Psoas muscle (tissue), 8 donors: ENCODE data around the gene CUEDC1. TPM values are rescaled to one million over a fixed set of nuclear protein-coding genes. Genes with fewer than 3 reads are reported as not detected.

Source experiments
- ATAC-seq, 4 donors: fragments of 200-7000 bp; cut with Tn5 transposase; one replicate each; pipeline ENCODE4 v1.9.1; 2020; ENCODE audit warnings: moderate library complexity in 3 of 4, mild to moderate bottlenecking in 2 of 4
- DNase-seq, 2 donors: peaks; one replicate each; pipeline ENCODE4 v3.0.0-alpha.2; 2020
- H3K27ac ChIP-seq: fragments of 200-600 bp; one replicate; pipeline ENCODE4 v1.8.0; 2022
- H3K27me3 ChIP-seq, 3 donors: fragments of 200-600 bp in 1 of 3; one replicate each; pipeline versions ENCODE4 v1.6.1 to v1.8.0; 2013 to 2022; ENCODE audit warnings: low read length in 2 of 3, mild to moderate bottlenecking in 2 of 3, moderate library complexity in 1 of 3; ENCODE audit not compliant: insufficient read depth in 3 of 3
- H3K36me3 ChIP-seq, 2 donors: fragments of 200-600 bp in 1 of 2; one replicate each; pipeline versions ENCODE4 v1.6.1 to v1.8.0; 2013 to 2022; ENCODE audit warnings: low read depth in 1 of 2, mild to moderate bottlenecking in 1 of 2, moderate library complexity in 1 of 2; ENCODE audit not compliant: insufficient read depth in 1 of 2
- H3K4me1 ChIP-seq: fragments of 200-600 bp; one replicate; pipeline ENCODE4 v1.8.0; 2022
- H3K4me3 ChIP-seq: fragments of 200-600 bp; one replicate; pipeline ENCODE4 v1.8.0; 2022; ENCODE audit warnings: mild to moderate bottlenecking
- H3K9me3 ChIP-seq: fragments of 200-600 bp; one replicate; pipeline ENCODE4 v1.8.0; 2022
- CTCF ChIP-seq: fragments of 200-600 bp; IDR thresholded peaks from one replicate; pipeline ENCODE4 v1.8.0; 2022; ENCODE audit warnings: antibody characterized with exemption
- WGBS, 3 donors: extraction: QIAGEN DNeasy Blood & Tissue Kit; methylation state at CpG; one replicate each; pipeline versions ENCODE4 v1.1.6 to v1.1.7; 2013; 5-methylcytosine and 5-hydroxymethylcytosine counted together
- intact Hi-C, 2 donors: fragments of 100-400 bp; cut with DNase I; formaldehyde crosslinking; loops; one replicate each; pipeline versions ENCODE4 v1.11.0 to v1.14.2; 2022
- polyA plus RNA-seq, 3 donors: library from polyadenylated mRNA; stranded (reverse); fragments of 200-250 nt; gene quantifications; one replicate each; pipeline ENCODE4 v1.2.3, GENCODE V29; 2013
- total RNA-seq, 4 donors: library from RNA; stranded (reverse); fragmentation: NEBNext Ultra II Directional in 2 of 4; extraction: Animal tissue kit (Norgen Biotek cat#: 25700) in 2 of 4; gene quantifications; one replicate each; pipeline versions ENCODE4 v1.2.1 to v1.2.4, GENCODE V29; 2021 to 2023
- donor health status: healthy with polysubstance abuse.
- donor health status: DM: no; HTN: no; CAD: no; lungs with moderate emphysema.
- donor health status: Bipolar disorder and iron deficiency.
- donor health status: healthy.
- donor health status: DM: yes; HTN: yes; CAD: no.
- donor health status: DM: no; HTN: no; CAD: no.
- donor health status: DM: no; HTN: no; CAD: no.
- donor health status: DM: yes; HTN: yes; CAD: no.

CUEDC1 gene
- total and polyA plus RNA-seq, 7 donors, result 28.0 to 67.2 (median 46.4) TPM

- H3K27ac ChIP-seq, result peak overlapping the region; percentile 94
- H3K4me3 ChIP-seq, result no peak overlapping the region
- ATAC-seq (no peak), DNase-seq (no peak)
- no peaks in the 10 kb centered on the region for H3K9me3 ChIP-seq
- H3K36me3 ChIP-seq, result peaks cover 0 to under 1% of the 10 kb centered on the region in 2 donors
- peaks cover 71% of the 10 kb centered on the region for H3K4me1 ChIP-seq
- H3K27me3 ChIP-seq, result no peaks in the 10 kb centered on the region
- TF ChIP-seq CTCF, result no peak
- intact Hi-C loops, result loop anchor here (2.0 to 10.0 kb wide), 3 partner anchors 109 to 867 kb away; no protein-coding TSS in a partner anchor
Measured at GRCh38 chr17:57991537-57991936, 36.3 kb upstream of the CUEDC1 start.

GRCh38 chr17:57990037-57990436 lies 34.8 kb upstream of the CUEDC1 start:
- no peak for TF ChIP-seq CTCF
- no peaks in the 10 kb centered on the region for H3K9me3 ChIP-seq
- no peaks in the 10 kb centered on the region for H3K27me3 ChIP-seq
- WGBS, 3 donors, result 79 to 81% (median 80%) methylated on average over 2 of the region's 2 CpGs
- peak overlapping the region; percentile 94 for H3K27ac ChIP-seq
- peaks cover 78% of the 10 kb centered on the region for H3K4me1 ChIP-seq
- intact Hi-C loops, result loop anchor here (2.0 to 10.0 kb wide), 3 partner anchors 108 to 865 kb away; no protein-coding TSS in a partner anchor
- no peaks in the 10 kb centered on the region for H3K36me3 ChIP-seq
- ATAC-seq (no peak), DNase-seq (no peak)
- no peak overlapping the region for H3K4me3 ChIP-seq

- Histone ChIP-seq H3K4me3 (peak overlapping the region; percentile 86), H3K27me3 (no peaks in the 10 kb centered on the region), H3K4me1 (peaks cover 78% of the 10 kb centered on the region), H3K9me3 (no peaks in the 10 kb centered on the region), H3K36me3 (no peaks in the 10 kb centered on the region), H3K27ac (peak overlapping the region; percentile 94)
- no peak for TF ChIP-seq CTCF
- WGBS, 3 donors, result 0 to 1% (median 1%) methylated on average over 26 to 54 of the region's 54 CpGs
- ATAC-seq, result peak; percentile 72 to 76 (median 74)
- intact Hi-C loops, result loop anchor here in 1 of 2 donors (5.0 kb wide), 2 partner anchors 41 to 96 kb away; no protein-coding TSS in a partner anchor
- peak; percentile 80 to 91 for DNase-seq
Measured at GRCh38 chr17:57988301-57989250, 33.4 kb upstream of the CUEDC1 start.

GRCh38 chr17:57987581-57988300 lies 32.5 kb upstream of the CUEDC1 start, which contains the start of gene VEZF1:
Gene VEZF1 (minus strand): TSS chr17:57988254. CDS start chr17:57988111, 143 bp downstream.
- Histone ChIP-seq H3K4me3 (peak within 1 kb of the TSS; percentile 86), H3K36me3 (peaks cover 0 to under 1% of the 10 kb centered on the region in 2 donors), H3K27me3 (no peaks in the 10 kb centered on the region), H3K27ac (peak within 1 kb of the TSS; percentile 94), H3K4me1 (peaks cover 78% of the 10 kb centered on the region), H3K9me3 (no peaks in the 10 kb centered on the region)
- no peak for TF ChIP-seq CTCF
- intact Hi-C loops, result loop anchor here (1.0 to 5.0 kb wide), 4 partner anchors 39 to 95 kb away; no protein-coding TSS in a partner anchor
- peak; percentile 63 to 72 (median 67) for ATAC-seq
- 0% methylated on average over 18 to 74 of the region's 74 CpGs for WGBS, 3 donors
- peak; percentile 85 to 92 for DNase-seq
